Right lobe of liver (tissue), 4 donors: ENCODE measurements around the gene NEXMIF.
"Not testable (repeated sequence)": the region's sequence is repeated elsewhere in the genome, so short reads cannot be mapped to it uniquely, and the experiment has no call there.

Experiments
- POLR2A ChIP-seq: fragments of 450-650 bp; IDR thresholded peaks from one replicate; pipeline ENCODE4 v1.6.1; 2017; ENCODE audit warnings: antibody characterized with exemption, mild to moderate bottlenecking
- TF ChIP-seq, protein P1 (sequence below), 4 donors: fragments of 200-600 bp in 3 of 4; fragments of 450-650 bp in 1 of 4; IDR thresholded peaks; one replicate each; pipeline versions ENCODE4 v1.5.1 to v1.8.0; 2016 to 2022; ENCODE audit warnings: antibody characterized with exemption in 4 of 4, mild to moderate bottlenecking in 2 of 4
- donor health status: DM: no; HTN: no; CAD: no.
- donor health status: DM: no; HTN: no; CAD: no.
- donor health status: DM: no; HTN: yes; CAD: no.

DNA sequence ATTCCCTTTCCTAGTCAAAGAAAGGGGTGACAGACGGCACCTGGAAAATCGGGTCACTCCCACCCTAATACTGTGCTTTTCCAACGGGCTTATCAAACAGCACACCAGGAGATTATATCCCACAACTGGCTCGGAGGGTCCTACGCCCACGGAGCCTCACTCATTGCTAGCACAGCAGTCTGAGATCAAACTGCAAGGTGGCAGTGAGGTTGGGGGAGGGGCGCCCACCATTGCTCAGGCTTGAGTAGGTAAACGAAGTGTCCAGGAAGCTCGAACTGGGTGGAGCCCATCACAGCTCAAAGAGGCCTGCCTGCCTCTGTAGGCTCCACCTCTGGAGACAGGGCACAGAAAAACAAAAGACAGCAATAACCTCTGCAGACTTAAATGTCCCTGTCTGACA lies 42.9 kb downstream of the NEXMIF start:
- TF ChIP-seq, protein P1, sequence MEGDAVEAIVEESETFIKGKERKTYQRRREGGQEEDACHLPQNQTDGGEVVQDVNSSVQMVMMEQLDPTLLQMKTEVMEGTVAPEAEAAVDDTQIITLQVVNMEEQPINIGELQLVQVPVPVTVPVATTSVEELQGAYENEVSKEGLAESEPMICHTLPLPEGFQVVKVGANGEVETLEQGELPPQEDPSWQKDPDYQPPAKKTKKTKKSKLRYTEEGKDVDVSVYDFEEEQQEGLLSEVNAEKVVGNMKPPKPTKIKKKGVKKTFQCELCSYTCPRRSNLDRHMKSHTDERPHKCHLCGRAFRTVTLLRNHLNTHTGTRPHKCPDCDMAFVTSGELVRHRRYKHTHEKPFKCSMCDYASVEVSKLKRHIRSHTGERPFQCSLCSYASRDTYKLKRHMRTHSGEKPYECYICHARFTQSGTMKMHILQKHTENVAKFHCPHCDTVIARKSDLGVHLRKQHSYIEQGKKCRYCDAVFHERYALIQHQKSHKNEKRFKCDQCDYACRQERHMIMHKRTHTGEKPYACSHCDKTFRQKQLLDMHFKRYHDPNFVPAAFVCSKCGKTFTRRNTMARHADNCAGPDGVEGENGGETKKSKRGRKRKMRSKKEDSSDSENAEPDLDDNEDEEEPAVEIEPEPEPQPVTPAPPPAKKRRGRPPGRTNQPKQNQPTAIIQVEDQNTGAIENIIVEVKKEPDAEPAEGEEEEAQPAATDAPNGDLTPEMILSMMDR (IDR thresholded peaks at IDR 0.05), result not testable (repeated sequence)
- not testable (repeated sequence) for TF ChIP-seq POLR2A
